Measurements from ENCODE around the gene DENND4C.
"Not testable (repeated sequence)": the region's sequence is repeated elsewhere in the genome, so short reads cannot be mapped to it uniquely, and the experiment has no call there.

The DENND4C gene

GRCh38 chr9:19229595-19230354, 718 bp upstream of the DENND4C start:
- peak; percentile 68 for DNase-seq

DNA sequence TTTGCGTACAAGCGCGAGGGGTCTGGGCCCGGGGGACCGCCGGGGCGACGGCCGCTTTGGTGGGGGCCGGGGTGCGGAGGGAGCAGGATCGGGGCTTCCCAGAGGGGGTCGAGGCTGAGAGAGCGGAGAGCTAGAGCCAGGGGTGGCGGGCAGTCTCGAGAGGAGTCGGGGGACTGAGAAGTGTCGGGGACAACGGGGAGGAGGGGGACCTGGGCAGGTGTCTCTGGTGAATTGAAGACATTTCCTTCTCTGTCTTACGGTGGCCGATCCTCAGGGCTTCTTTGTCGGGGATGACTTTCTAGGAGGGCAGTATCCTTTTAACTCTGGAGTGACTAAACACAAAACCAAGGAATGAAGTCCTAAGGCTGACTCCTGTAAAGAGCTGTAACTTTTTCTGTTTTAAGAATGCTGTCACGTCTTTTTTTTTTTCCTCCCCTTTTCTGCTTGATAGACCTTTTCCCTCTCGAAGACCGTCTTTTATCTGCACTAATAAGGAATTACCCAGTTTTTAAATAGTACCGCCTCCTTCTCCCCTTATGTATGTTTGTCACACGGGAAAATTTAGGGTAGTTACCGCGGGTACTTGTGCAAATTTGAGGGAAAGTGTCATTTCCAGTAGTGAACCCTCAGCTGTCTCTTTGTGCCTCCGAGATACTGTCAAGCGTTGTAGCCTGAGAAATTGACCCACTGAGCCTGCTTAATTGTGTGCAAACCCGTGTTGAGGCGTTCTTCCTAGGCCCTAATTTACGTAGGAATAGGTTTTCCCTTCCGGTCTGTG, 822 bp downstream of the DENND4C start:
- peak; percentile 31 for DNase-seq

GRCh38 chr9:19231904-19232822, 1.7 kb downstream of the DENND4C start:
- DNase-seq, result peak; percentile 42

- DNase-seq, result no peak
Observed at GRCh38 chr9:19232823-19233194, 2.3 kb downstream of the DENND4C start.

GRCh38 chr9:19233344-19233743, 2.9 kb downstream of the DENND4C start:
- DNase-seq, result no peak

GRCh38 chr9:19239955-19240354, 9.5 kb downstream of the DENND4C start:
- no peak for DNase-seq

DNA sequence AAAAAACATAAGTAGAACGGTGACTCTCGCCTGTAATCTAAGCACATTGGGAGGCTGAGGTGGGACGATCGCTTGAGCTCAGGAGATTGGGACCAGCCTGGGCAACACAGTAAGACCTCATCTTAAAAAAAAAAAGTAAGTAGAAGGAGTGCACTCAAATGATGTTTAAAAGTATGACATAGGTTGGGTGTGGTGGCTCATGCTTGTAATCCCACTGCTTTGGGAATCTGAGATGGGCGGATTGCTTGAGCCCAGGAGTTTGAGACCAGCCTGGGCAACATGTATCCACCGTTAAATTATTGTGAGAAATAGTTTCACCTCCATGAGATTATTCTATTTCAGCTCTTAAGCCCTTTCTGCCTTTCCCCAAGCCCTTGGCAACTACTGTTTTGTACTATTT, 11.2 kb downstream of the DENND4C start:
- DNase-seq, result no peak

DNA sequence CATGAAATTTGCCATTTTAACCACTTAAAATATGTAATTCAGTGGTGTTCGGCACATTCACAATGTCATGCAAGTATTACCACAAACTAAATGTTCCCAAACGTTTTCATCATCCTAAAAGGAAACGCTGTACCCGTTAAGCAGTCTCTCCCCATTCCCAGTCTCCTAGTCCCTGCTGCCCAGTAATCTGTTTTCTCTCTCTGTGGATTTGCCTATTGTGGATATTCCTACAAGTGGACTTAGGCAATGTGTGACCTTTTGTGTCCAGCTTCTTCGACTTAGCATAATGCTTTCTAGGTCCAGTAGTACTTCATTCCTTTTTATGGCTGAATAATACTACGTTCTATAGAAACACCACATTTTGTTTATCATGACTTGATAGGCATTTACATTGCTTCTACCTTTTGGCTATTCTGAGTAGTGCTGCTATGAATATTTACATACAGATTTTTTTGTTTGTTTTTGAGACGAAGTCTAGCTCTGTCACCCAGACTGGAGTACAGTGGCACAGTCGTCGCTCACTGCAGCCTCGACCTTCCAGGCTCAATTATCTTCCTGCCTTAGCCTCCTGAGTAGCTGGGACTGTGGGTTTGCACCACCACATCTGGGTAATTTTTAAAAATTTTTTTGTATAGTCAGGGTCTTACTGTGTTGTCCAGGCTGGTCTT, 13.0 kb downstream of the DENND4C start:
- no peak for DNase-seq

GRCh38 chr9:19246891-19247290, 16.4 kb downstream of the DENND4C start:
- no peak for DNase-seq

- no peak for DNase-seq
Observed at GRCh38 chr9:19247420-19247819, 16.9 kb downstream of the DENND4C start.

GRCh38 chr9:19250346-19250745, 19.9 kb downstream of the DENND4C start:
- DNase-seq, result not testable (repeated sequence)

DNA sequence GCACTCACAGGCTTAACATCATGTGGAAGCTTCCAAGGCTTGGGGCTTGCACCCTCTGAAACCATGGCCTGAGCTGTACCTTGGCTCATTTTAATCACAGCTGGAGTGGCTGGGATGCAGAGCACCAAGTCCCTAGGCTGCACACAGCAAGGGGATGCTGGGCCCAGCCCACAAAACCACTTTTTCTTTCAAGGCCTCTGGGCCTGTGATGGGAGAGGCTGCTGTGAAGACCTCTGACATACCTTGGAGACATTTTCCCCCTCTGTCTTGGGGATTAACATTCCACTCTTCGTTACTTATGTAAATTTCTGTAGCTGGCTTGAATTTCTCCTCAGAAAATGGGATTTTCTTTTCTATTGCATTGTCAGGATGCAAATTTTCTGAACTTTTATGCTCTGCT, 20.7 kb downstream of the DENND4C start:
- DNase-seq, result not testable (repeated sequence)

- DNase-seq, result not testable (repeated sequence)
Observed at GRCh38 chr9:19251622-19252021, 21.1 kb downstream of the DENND4C start.

DNA sequence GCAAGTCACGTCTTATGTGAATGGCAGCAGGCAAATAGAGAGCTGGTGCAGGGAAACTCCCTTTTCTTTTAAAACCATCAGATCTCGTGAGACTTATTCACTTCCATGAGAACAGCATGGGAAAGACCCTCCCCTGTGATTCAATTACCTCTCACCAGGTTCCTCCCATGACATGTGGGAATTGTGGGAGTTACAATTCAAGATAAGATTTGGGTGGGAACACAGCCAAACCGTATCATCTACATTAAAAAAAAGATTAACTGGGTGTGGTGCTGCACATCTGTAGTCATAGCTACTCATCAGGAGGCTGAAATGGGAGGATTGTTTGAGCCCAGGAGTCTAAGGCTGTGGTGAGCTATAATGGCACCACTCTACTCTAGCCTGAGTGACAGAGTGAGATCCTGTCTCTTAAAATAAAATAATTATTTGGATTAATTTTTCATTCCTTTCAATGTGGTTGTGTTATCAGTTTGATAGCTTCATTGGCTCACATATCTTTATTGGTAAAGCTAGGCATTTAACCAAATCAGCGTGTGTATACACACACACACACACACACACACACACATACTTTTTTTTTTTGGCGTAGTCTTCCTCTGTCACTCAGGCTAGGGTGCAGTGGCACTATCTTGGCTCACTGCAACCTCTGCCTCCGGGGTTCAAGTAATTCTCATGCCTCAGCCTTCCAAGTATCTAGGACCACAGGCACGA, 21.8 kb downstream of the DENND4C start:
- peak; percentile 63 for DNase-seq

- DNase-seq, result no peak
Observed at GRCh38 chr9:19252885-19253219, 22.4 kb downstream of the DENND4C start.

- DNase-seq, result no peak
Observed at GRCh38 chr9:19255112-19255511, 24.6 kb downstream of the DENND4C start.

GRCh38 chr9:19255821-19256220, 25.3 kb downstream of the DENND4C start:
- DNase-seq, result no peak

- DNase-seq, result not testable (repeated sequence)
Observed at GRCh38 chr9:19259665-19260255, 29.3 kb downstream of the DENND4C start.

DNA sequence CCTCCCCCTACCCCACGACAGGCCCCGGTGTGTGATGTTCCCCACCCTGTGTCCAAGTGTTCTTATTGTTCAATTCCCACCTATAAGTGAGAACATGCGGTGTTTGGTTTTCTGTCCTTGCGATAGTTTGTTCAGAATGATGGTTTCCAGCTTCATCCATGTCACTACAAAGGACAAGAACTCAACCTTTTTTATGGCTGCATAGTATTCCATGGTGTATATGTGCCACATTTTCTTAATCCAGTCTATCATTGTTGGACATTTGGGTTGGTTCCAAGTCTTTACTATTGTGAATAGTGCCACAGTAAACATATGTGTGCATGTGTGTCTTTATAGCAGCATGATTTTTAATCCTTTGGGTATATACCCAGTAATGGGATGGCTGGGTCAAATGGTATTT, 35.1 kb downstream of the DENND4C start:
- not testable (repeated sequence) for DNase-seq

- not testable (repeated sequence) for DNase-seq
Observed at GRCh38 chr9:19266778-19267384, 36.4 kb downstream of the DENND4C start.

DNA sequence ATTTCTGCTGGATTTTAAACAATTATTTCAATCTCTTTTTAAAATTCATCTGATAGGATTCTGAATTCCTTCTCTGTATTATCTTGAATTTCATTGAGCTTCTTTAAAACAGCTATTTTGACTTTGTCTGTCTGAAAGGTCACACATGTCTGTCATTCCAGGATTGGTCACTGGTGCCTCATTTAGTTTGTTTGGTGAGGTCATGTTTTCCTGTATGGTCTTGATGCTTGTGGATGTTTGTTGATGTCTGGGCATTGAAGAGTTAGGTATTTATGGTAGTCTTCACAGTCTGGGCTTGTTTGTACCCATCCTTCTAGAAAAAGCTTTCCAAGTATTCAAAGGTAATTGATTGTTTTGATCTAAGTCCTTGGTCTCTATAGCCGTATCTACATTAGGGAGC, 39.1 kb downstream of the DENND4C start:
- no peak for DNase-seq
